ENCODE data around the gene PLAGL1. TPM values are rescaled to one million over a fixed set of nuclear protein-coding genes. Genes with fewer than 3 reads are reported as not detected.

Gene PLAGL1
- total RNA-seq, 1 donor from 2014 or later, result 10.9 TPM

GRCh38 chr6:143952947-143953701 lies 54.9 kb downstream of the PLAGL1 start:
- TF ChIP-seq, protein P1, sequence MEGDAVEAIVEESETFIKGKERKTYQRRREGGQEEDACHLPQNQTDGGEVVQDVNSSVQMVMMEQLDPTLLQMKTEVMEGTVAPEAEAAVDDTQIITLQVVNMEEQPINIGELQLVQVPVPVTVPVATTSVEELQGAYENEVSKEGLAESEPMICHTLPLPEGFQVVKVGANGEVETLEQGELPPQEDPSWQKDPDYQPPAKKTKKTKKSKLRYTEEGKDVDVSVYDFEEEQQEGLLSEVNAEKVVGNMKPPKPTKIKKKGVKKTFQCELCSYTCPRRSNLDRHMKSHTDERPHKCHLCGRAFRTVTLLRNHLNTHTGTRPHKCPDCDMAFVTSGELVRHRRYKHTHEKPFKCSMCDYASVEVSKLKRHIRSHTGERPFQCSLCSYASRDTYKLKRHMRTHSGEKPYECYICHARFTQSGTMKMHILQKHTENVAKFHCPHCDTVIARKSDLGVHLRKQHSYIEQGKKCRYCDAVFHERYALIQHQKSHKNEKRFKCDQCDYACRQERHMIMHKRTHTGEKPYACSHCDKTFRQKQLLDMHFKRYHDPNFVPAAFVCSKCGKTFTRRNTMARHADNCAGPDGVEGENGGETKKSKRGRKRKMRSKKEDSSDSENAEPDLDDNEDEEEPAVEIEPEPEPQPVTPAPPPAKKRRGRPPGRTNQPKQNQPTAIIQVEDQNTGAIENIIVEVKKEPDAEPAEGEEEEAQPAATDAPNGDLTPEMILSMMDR (IDR thresholded peaks at IDR 0.05; ENCODE audit: insufficient read depth, low read length, poor library complexity, severe bottlenecking), result no peak
- H3K4me3 ChIP-seq (ENCODE audit: low read depth, low read length), result no peak overlapping the region

DNA sequence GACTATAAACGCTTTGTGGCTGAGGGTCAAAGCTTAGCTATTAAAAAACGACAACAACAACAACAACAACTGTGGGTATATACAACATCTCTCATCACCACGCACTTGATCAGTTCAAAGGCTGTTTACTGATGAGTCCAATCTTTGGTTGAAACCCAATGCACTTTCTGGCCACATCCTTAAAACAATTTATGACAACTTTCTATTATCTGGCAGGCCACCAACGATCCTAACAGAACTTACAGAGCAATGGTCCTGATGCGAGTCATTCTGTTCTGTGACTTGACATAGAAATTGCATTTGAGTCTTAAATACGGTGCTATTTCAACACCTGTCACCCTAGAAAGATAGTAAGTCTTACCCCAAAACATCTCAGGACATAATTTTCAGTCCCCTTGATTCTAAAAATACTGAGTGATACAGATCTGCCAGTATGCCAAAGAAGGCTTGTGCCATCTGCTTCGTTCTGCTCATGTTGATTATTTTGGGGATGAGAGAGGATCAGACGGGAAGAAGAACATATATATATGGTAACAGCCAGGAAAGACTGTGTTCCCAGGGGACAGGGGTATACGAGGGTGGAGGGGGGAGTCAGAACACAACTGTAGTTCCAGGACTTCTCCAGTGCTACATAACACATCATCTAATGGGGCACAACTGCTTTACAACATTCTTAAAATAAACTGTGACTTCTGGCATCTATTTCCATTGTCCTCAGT lies 55.8 kb downstream of the PLAGL1 start:
- DNase-seq (ENCODE audit: low read depth), result no peak
- no peaks in the 10 kb centered on the region for H3K36me3 ChIP-seq (ENCODE audit: control insufficient read depth, insufficient read depth, low read length)
- TF ChIP-seq, protein P1 (IDR thresholded peaks at IDR 0.05; ENCODE audit: insufficient read depth, low read length, poor library complexity, severe bottlenecking), result no peak
- H3K4me3 ChIP-seq (ENCODE audit: low read depth, low read length), result no peak overlapping the region
- no peaks in the 10 kb centered on the region for H3K27me3 ChIP-seq (ENCODE audit: control insufficient read depth, insufficient read depth, low read length)

More at GRCh38 chr6:143952947-143953701, 54.9 kb downstream of the PLAGL1 start:
- DNase-seq (ENCODE audit: low read depth), result no peak
- Histone ChIP-seq H3K36me3 (ENCODE audit: control insufficient read depth, insufficient read depth, low read length) (no peaks in the 10 kb centered on the region), H3K27me3 (ENCODE audit: control insufficient read depth, insufficient read depth, low read length) (no peaks in the 10 kb centered on the region)

GRCh38 chr6:143950875-143951274 lies 57.2 kb downstream of the PLAGL1 start:
- no peaks in the 10 kb centered on the region for H3K27me3 ChIP-seq (ENCODE audit: control insufficient read depth, insufficient read depth, low read length)
- TF ChIP-seq, protein P1 (IDR thresholded peaks at IDR 0.05; ENCODE audit: insufficient read depth, low read length, poor library complexity, severe bottlenecking), result no peak
- DNase-seq (ENCODE audit: low read depth), result no peak
- no peak overlapping the region for H3K4me3 ChIP-seq (ENCODE audit: low read depth, low read length)
- H3K36me3 ChIP-seq (ENCODE audit: control insufficient read depth, insufficient read depth, low read length), result no peaks in the 10 kb centered on the region

DNA sequence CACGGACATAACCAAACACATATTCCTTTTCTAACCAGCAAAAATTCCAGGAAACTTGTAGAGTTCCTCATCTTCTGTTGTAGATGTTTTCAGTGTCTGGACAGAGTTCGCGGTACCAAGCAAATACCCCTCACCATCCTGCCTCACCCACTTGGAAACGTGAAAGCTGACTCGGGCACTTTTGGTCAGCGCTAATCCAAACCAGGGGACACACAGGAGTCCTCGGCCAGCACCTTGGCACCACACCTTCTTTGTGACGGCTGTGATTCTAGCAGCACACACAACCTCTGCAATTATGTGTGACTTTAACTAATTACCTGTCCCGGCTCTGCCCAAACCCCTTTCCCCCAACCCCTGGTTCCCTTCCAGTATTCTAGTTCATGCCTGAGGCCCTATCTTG lies 58.1 kb downstream of the PLAGL1 start:
- Histone ChIP-seq H3K36me3 (ENCODE audit: control insufficient read depth, insufficient read depth, low read length) (no peaks in the 10 kb centered on the region), H3K27me3 (ENCODE audit: control insufficient read depth, insufficient read depth, low read length) (no peaks in the 10 kb centered on the region), H3K4me3 (ENCODE audit: low read depth, low read length) (no peak overlapping the region)
- TF ChIP-seq, protein P1 (IDR thresholded peaks at IDR 0.05; ENCODE audit: insufficient read depth, low read length, poor library complexity, severe bottlenecking), result no peak
- no peak for DNase-seq (ENCODE audit: low read depth)

DNA sequence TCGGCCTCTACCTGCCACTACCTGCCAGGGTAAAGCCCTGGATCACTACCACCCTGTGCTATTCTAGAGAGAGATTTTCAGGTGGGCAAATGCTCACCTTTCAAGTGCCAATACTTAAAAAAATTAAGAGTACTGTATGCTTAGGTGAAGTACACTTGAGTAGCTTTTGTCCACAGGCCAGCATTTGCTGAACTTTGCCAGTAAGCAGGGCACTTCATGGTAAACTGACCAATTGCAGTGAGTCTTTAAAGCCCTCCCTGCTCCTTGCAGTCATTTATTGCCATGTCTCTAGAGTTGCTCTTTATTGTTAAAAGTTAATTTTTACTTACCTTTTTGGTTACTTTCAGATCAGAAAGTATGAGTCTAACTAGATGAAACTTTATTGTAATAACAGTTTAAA lies 58.5 kb downstream of the PLAGL1 start:
- Histone ChIP-seq H3K4me3 (ENCODE audit: low read depth, low read length) (no peak overlapping the region), H3K36me3 (ENCODE audit: control insufficient read depth, insufficient read depth, low read length) (no peaks in the 10 kb centered on the region), H3K27me3 (ENCODE audit: control insufficient read depth, insufficient read depth, low read length) (no peaks in the 10 kb centered on the region)
- DNase-seq (ENCODE audit: low read depth), result no peak
- TF ChIP-seq, protein P1 (IDR thresholded peaks at IDR 0.05; ENCODE audit: insufficient read depth, low read length, poor library complexity, severe bottlenecking), result no peak

Data from kidney epithelial cell (primary cell).